Stromal cell of bone marrow (primary cell): ENCODE measurements around the gene RUNX1.

Source experiments
- DNase-seq: peaks from one replicate; pipeline ENCODE4 v3.0.0-alpha.2; 2012; ENCODE audit warnings: low read depth

RUNX1 gene

DNA sequence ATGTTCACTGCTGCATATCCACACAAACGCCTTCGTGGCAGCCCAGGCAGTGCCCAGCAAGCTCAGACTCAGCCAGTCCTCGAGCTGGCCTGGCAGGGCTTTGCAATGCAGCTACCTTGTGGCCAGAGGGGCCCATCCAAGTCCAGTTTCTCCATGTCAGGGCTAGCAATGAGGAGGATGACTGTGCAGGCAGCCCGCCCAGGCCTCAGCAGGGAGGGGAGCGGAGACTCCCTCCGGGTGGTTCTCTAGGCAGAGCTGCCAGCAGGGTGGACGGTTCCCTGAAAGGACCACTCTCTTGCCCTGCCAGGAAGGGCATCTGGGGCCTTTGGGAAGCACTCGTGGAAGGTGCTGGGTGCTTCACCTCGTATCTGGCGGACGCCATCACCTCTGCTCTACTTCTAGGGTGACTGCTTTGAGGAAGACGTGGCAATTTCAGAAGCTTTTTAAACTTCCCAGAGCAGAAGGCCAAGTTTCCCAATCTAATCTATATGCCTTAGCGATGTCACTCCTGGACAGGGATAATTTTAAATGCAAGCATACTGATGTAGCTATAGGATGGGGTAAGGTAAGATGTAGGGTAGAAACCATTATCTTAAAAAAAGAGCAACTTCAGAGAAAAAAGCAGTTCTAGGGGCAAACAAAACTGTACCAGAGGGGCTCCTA is 56.2 kb downstream of the RUNX1 start:
- DNase-seq = peak; percentile 64

DNA sequence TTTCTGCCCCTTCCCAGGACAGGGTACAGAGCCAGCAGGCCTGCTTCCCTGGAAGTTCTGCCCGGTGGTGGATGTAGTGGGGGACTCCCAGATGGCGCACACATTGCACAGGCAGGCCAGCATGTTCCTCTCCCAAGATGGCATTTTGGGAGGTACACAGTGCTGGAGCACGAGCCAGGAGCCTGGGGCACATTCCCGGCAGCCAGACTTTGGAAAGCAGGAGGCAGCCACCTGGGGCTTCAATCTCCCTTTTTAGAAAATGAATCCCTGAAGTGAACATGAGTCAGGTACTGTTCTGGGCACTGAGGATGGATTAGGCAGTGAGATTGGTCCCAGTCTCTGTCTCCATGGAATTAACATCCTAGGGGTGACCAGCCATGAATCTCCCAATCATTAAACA is 56.9 kb downstream of the RUNX1 start:
- no peak for DNase-seq

DNA sequence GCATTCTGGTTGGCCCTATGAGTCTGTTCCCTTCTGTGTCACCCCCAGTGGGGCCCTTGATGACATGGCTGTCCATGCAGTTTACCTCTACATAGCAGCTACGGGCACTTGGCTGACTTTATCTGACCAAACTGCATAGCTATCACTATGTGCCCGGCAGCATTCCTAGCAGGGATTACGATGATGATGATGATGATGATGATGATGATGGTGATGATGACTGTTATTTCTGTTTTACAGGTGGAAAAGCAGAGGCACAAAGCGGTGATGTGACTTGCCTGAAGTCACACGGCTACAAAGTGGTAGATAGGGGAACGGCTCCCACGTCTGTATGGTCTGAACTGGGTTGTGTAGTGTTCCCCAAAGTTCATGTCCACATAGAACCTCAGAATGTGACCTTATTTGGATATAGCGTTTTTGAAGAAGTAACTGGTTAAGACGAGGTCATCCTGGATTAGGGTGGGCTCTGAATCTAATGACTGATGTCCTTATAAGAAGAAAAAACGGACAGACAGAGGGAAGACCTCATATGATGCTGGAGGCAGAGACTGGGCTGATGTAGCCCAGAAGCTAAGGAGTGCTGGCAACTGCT is 57.6 kb downstream of the RUNX1 start:
- DNase-seq = no peak

- DNase-seq = no peak
Measured at GRCh38 chr21:34990842-34991241, 58.3 kb downstream of the RUNX1 start.

GRCh38 chr21:34989337-34990151 is 59.6 kb downstream of the RUNX1 start:
- DNase-seq = peak; percentile 65

DNA sequence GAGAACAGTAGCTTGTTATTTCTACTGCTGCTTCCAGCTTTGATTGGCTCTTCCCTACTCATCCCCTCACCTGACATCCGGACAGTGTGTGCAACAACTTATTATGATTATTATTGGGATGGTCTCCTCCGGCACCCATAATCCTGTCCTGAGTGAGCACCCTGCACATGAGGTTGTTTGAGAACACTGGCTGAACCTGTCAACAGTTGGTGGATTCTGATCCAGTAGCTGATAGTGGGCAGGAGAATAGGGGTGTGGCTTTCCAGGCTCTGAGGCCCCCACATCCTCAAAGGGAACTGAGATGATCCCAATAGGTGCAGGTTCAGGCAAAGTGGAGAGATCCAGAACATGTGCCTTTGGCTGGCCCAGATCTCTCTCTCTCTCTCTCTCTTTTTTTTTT is 60.5 kb downstream of the RUNX1 start:
- DNase-seq = no peak

GRCh38 chr21:34988139-34988538 is 61.0 kb downstream of the RUNX1 start:
- DNase-seq = no peak

DNA sequence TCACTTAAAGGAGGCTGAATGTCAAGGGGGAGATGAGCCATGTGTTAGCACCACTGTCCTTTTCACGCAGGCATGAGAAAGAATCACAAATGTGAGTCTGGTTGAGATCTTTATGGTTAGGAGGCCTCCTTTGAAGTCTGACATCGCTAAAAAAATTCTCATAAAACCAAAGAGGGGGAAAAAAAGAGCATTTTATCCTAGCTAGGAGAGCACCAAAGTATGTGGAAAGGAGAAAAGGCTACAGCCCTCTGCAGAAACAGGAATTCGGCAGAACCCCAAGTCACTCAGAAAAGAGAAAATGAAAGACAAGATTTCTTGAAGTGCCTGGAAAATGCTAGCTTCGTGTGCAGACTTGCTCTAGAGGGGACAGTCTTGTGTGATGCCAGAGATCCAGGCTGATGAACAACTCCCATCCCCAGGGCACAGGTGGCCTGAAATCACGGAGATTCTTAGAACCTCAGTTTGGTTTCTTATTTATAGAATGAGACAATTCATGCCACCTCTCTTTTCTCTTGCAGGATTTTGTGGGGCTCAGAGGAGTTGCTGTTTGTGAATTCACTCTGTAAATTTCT is 61.5 kb downstream of the RUNX1 start:
- no peak for DNase-seq

DNA sequence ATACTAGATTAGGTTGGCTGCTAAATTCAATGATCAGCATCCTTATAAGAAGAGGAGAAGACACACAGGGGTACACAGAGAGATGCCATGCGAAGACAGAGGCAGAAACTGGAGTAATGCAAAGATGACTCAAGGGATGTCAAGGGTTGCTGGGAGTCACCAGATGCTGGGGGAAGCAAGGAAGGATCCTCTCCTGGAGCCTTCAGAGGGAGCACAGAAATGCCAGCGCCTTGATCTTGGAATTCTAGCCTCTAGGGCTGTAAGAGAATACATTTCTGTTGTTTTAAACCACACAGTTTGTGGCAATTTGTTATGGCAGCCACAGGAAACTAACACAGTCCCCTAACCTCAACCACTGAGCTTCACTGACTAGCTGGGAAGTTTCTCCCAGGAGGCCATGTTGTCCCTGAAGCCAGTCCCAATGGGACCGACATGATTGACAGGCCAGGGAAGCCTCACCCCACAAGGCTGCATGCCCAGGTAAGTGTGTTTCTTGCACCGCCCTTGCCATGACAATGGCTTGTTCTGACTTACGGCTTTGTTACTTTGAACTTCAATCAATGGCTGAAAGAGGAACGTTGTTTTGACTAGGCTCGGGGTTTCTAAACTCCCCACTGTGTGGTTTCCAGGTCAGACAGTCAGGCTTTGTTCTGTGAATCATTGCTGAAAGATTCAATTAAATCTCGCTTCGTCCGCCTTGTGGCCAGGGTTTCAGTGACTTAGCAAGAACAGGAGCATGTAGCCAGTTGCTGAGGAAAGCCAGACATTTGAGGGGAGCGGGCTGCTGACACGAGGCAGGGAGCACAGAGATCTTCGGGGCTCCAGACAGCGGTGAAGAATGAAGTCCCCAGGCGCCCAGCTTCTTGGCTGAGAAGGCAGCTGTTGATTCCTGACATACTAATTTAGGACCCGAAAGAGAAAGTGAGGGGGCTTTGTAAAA is 62.3 kb downstream of the RUNX1 start:
- peak; percentile 69 for DNase-seq

DNA sequence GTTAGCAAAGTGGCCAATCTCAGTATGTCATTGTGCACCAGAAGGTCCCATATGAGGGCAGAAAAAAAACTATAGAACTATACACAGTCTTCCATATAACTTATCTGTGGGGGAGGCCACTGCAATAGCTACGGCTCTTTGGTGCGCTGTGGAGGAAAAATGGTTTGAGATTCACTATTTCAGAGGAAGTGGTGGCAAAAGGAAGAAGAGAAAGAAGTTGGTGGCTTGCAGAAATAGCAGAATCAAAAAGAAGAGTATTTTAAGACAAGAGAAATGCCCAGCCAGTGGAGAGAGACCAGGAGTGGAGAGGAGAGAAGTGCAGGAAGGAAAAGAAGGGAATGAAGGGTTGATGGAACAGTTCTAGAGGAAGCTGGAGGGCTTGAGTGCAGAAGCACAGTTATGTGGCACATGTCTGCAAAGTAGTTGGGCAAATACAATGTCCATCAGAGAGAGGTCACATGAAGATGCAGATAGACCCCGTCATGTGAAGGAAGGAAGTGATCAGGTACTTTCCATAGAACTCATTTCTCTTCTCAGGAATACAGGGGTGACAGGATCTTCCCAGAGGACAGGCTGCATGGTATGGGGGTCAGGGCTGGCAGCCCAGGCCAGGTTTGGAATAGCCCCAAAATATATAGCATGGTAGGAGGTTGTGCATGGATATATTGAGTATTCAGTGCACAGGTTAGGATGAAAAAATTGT is 64.6 kb downstream of the RUNX1 start:
- DNase-seq = no peak

- DNase-seq = peak; percentile 88
Measured at GRCh38 chr21:34983680-34984086, 65.4 kb downstream of the RUNX1 start.

GRCh38 chr21:34981791-34982190 is 67.3 kb downstream of the RUNX1 start:
- DNase-seq = no peak

DNA sequence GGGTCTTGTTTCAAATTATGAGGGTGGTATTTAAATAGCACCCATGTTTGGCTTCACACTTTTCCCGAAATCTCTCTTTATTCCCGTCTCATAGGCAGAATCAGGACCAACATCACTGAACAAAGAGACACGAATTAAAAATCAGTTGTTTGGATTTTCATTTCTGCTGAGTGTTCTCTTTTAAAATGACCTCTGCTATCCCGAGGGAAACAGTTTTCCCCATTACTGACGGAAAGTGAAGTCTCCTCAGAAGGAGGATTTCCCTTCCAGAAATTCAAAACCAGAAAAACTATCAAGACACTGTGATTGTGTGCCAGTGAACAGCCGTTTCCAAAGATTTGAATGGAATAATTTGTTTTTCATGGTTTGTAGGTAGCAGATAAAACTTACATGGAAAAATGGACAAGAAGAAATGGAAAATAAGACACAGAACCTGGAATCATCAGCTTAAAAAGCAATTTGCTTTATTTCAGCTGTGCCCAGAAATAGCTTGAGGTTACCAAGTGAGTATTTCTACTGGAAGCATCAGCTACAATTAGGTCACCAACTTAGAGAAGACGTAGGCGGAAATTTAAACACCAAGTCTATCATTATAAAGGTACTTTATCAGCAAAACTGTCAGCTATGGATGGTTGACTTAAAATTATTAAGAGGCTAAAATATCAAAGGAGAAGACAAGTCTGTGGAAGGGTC is 68.5 kb downstream of the RUNX1 start:
- DNase-seq = no peak

GRCh38 chr21:34979383-34979782 is 69.7 kb downstream of the RUNX1 start:
- no peak for DNase-seq

GRCh38 chr21:34977333-34977732 is 71.8 kb downstream of the RUNX1 start:
- no peak for DNase-seq

GRCh38 chr21:34974162-34974981 is 74.7 kb downstream of the RUNX1 start:
- no peak for DNase-seq

GRCh38 chr21:34973685-34974084 is 75.4 kb downstream of the RUNX1 start:
- DNase-seq = no peak

DNA sequence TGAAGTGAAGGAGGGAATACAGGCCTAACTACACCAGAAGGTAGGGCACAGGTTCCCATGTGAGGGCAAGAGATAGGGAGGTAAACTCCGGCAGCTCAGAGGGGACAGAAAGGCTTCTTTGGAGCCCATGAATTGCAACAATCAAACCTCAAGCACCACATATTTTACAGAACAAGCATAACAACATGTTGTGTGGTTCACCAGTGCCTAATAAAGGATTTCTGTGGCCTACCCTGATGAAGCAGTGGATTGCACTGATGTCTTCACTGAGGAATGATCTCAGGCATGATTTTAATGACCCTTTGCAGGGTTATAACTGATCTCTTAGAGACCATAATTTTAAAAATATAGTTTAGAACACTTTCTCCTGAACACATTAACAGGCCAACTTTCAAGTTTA is 77.4 kb downstream of the RUNX1 start:
- no peak for DNase-seq

DNA sequence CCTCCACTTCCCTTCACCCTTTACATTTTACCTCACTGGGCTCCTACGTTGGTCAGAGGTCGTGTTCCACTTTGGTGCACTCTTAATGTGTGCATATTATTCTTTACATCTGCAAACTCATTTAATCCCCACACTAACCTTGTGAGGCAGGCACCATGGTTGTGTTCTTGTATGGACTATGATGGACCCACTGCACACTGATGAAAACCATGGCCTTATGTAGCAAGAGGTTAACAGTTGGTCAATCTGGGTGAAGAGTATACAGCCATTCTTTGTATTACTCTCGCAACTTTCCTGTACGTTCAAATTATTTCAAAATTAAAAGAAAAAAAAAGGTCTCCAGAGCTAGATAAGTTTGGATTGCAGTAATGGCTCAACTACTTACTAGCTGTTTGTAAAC is 78.5 kb downstream of the RUNX1 start:
- no peak for DNase-seq

- no peak for DNase-seq
Measured at GRCh38 chr21:34970167-34970500, 79.0 kb downstream of the RUNX1 start.
